ENCODE results near the gene HK1. TPM values are rescaled to one million over a fixed set of nuclear protein-coding genes. Genes with fewer than 3 reads are reported as not detected.

Gene HK1
- total and polyA plus RNA-seq, 12 donors = 18.4 to 79.3 (median 45.1) TPM

GRCh38 chr10:69242852-69243212, 35.5 kb upstream of the HK1 start:
- intact Hi-C loops (cut with DNase I) = no loop called here

GRCh38 chr10:69243817-69244216, 34.5 kb upstream of the HK1 start:
- 91 to 94% (median 92%) methylated on average over 10 of the region's 10 CpGs for WGBS, 4 donors
- Histone ChIP-seq H3K4me1 (replicated peaks in 1 of 2) (peaks cover 0 to 3% of the 10 kb centered on the region in 2 donors), H3K9me3 (replicated peaks in 1 of 3) (no peaks in the 10 kb centered on the region), H3K4me3 (no peak overlapping the region), H3K27me3 (no peaks in the 10 kb centered on the region), H3K36me3 (replicated peaks in 1 of 2) (no peaks in the 10 kb centered on the region), H3K27ac (no peak overlapping the region)
- no peak for DNase-seq
- intact Hi-C loops (cut with DNase I) = no loop called here
- TF ChIP-seq POLR2A (IDR thresholded peaks at IDR 0.05) (no peak), CTCF (IDR thresholded peaks at IDR 0.05) (no peak)

More at GRCh38 chr10:69242852-69243212, 35.5 kb upstream of the HK1 start:
- TF ChIP-seq POLR2A (IDR thresholded peaks at IDR 0.05) (no peak), CTCF (IDR thresholded peaks at IDR 0.05) (no peak)
- H3K9me3 ChIP-seq (replicated peaks in 1 of 3) = no peaks in the 10 kb centered on the region
- DNase-seq = no peak
- no peaks in the 10 kb centered on the region for H3K27me3 ChIP-seq
- no peak overlapping the region for H3K27ac ChIP-seq
- WGBS, 4 donors = 75 to 85% (median 79%) methylated on average over 4 to 5 of the region's 5 CpGs
- H3K36me3 ChIP-seq (replicated peaks in 1 of 2) = no peaks in the 10 kb centered on the region
- no peak overlapping the region for H3K4me3 ChIP-seq
- peaks cover 0 to 3% of the 10 kb centered on the region in 2 donors for H3K4me1 ChIP-seq (replicated peaks in 1 of 2)

DNA sequence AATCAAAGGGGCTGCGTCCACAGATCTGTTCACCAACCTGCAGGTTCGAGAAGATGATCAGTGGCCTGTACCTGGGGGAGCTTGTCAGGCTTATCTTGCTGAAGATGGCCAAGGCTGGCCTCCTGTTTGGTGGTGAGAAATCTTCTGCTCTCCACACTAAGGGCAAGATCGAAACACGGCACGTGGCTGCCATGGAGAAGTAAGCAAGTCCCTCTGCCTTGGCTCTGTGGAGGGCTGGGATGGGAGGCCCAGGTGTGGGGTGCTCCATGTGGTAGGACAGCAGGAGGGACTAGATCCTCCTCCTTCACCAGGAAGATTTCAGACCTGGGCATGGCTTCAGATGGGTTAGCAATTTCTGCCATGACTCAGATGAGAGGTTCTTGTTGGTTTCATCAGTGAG, 32.3 kb upstream of the HK1 start:
- Histone ChIP-seq H3K9me3 (replicated peaks in 1 of 3) (no peaks in the 10 kb centered on the region), H3K4me3 (no peak overlapping the region), H3K36me3 (replicated peaks in 1 of 2) (no peaks in the 10 kb centered on the region), H3K27me3 (no peaks in the 10 kb centered on the region), H3K4me1 (replicated peaks in 1 of 2) (no peaks in the 10 kb centered on the region), H3K27ac (no peak overlapping the region)
- no peak for DNase-seq
- intact Hi-C loops (cut with DNase I) = no loop called here
- TF ChIP-seq POLR2A (IDR thresholded peaks at IDR 0.05) (no peak), CTCF (IDR thresholded peaks at IDR 0.05) (no peak)
- 43 to 93% (median 91%) methylated on average over 1 to 5 of the region's 5 CpGs for WGBS, 4 donors

DNA sequence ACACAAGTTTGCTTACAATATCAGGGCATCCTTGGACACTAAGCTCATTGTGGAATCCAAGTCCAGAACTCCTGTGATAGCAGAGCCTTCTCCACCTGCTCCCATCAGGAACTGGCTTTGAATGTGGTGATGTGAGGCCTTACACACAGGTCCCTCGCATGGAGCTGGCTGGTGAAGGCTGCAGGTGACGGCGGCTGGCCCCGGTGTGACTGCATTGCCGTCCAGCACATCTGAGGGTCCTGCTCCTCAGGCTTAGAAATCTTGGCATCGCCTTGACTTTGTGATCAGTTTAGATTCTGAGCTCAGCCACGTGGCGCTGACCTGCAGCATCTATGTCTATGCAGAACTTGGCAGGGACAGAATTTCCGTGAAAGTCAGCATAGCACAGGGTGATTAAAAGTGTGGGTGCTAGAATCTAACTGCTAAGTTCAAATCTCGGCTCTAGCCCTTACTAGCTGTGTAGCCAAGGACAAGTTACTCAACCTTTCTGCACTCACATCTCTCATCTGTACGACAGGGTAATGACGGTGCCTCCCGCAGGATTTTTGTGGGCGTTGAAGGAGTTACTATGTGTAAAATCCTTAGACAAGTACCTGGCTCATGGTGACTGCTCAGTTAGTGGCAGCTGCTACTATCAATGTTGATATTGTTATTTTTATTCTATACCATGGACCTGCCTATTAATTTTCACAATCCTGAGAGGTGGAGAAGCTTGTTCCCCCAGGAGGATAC, 31.5 kb upstream of the HK1 start:
- 81 to 91% (median 84%) methylated on average over 6 to 14 of the region's 14 CpGs for WGBS, 4 donors
- Histone ChIP-seq H3K4me3 (no peak overlapping the region), H3K4me1 (replicated peaks in 1 of 2) (no peaks in the 10 kb centered on the region), H3K27ac (no peak overlapping the region), H3K9me3 (replicated peaks in 1 of 3) (no peaks in the 10 kb centered on the region), H3K27me3 (no peaks in the 10 kb centered on the region), H3K36me3 (replicated peaks in 1 of 2) (no peaks in the 10 kb centered on the region)
- DNase-seq = no peak
- TF ChIP-seq POLR2A (IDR thresholded peaks at IDR 0.05) (no peak), CTCF (IDR thresholded peaks at IDR 0.05) (no peak)
- intact Hi-C loops (cut with DNase I) = no loop called here

All from adrenal gland (tissue), 12 donors.